ENCODE data around the gene PTGFRN.

PTGFRN gene

DNA sequence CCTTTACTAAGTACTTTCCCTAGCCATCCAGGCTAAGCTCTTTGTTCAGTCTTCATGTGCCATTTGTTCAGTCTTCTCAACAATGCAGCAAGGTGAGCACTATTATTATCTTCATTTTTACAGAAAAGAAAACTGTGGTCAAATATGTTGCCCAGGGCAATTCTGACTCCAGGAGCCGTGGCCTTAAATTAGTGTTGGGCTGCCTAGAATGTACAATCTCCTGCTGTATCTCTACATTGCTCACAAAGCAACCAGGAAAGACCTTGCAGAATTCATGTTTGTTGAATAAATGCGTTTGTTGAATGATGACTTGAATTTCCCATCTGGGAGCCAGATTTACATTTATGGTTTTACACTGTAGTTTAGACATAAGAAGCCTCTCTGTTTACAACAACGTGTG, 106.0 kb downstream of the PTGFRN start:
- TF ChIP-seq SNAI2 (CRISPR knock-in tag; IDR thresholded peaks at IDR 0.05), result no peak
- TF ChIP-seq RARB (CRISPR knock-in tag; IDR thresholded peaks at IDR 0.05), result no peak
- no peak for TF ChIP-seq OSR1 (CRISPR knock-in tag; IDR thresholded peaks at IDR 0.05)
- TF ChIP-seq, protein P1, sequence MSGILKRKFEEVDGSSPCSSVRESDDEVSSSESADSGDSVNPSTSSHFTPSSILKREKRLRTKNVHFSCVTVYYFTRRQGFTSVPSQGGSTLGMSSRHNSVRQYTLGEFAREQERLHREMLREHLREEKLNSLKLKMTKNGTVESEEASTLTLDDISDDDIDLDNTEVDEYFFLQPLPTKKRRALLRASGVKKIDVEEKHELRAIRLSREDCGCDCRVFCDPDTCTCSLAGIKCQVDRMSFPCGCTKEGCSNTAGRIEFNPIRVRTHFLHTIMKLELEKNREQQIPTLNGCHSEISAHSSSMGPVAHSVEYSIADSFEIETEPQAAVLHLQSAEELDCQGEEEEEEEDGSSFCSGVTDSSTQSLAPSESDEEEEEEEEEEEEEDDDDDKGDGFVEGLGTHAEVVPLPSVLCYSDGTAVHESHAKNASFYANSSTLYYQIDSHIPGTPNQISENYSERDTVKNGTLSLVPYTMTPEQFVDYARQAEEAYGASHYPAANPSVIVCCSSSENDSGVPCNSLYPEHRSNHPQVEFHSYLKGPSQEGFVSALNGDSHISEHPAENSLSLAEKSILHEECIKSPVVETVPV (CRISPR knock-in tag; IDR thresholded peaks at IDR 0.05), result no peak
- TF ChIP-seq TCF4 (CRISPR knock-in tag; IDR thresholded peaks at IDR 0.05; ENCODE audit: borderline replicate concordance), result no peak
- no peak for TF ChIP-seq ISL1 (CRISPR knock-in tag; IDR thresholded peaks at IDR 0.05)
- TF ChIP-seq ZNF565 (CRISPR knock-in tag; conservative IDR thresholded peaks at IDR 0.05; ENCODE audit: low read depth), result no peak
- no peak for TF ChIP-seq ARNTL (CRISPR knock-in tag; IDR thresholded peaks at IDR 0.05; ENCODE audit: borderline replicate concordance, low read depth)
- no peak for TF ChIP-seq ZC3H10 (CRISPR knock-in tag; IDR thresholded peaks at IDR 0.05)
- no peak for TF ChIP-seq CSDC2 (CRISPR knock-in tag; IDR thresholded peaks at IDR 0.05)
- no peak for TF ChIP-seq POU6F1 (CRISPR knock-in tag; IDR thresholded peaks at IDR 0.05; ENCODE audit: borderline replicate concordance, low read depth)
- no peak for TF ChIP-seq PATZ1 (CRISPR knock-in tag; IDR thresholded peaks at IDR 0.05; ENCODE audit: borderline replicate concordance)
- TF ChIP-seq, protein P2, sequence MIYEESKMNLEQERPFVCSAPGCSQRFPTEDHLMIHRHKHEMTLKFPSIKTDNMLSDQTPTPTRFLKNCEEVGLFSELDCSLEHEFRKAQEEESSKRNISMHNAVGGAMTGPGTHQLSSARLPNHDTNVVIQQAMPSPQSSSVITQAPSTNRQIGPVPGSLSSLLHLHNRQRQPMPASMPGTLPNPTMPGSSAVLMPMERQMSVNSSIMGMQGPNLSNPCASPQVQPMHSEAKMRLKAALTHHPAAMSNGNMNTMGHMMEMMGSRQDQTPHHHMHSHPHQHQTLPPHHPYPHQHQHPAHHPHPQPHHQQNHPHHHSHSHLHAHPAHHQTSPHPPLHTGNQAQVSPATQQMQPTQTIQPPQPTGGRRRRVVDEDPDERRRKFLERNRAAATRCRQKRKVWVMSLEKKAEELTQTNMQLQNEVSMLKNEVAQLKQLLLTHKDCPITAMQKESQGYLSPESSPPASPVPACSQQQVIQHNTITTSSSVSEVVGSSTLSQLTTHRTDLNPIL (CRISPR knock-in tag; IDR thresholded peaks at IDR 0.05; ENCODE audit: low read depth), result no peak
- TF ChIP-seq PPARA (CRISPR knock-in tag; IDR thresholded peaks at IDR 0.05; ENCODE audit: borderline replicate concordance), result no peak
- TF ChIP-seq GLIS3 (CRISPR knock-in tag; IDR thresholded peaks at IDR 0.05), result no peak
- no peak for ATAC-seq

GRCh38 chr1:117017062-117017461, 107.3 kb downstream of the PTGFRN start:
- ATAC-seq, result no peak

More at GRCh38 chr1:117017062-117017461, 107.3 kb downstream of the PTGFRN start:
- TF ChIP-seq ZFP30 (CRISPR knock-in tag; IDR thresholded peaks at IDR 0.05), result no peak
- no peak for TF ChIP-seq GLIS3 (CRISPR knock-in tag; IDR thresholded peaks at IDR 0.05)
- TF ChIP-seq ARNTL (CRISPR knock-in tag; IDR thresholded peaks at IDR 0.05; ENCODE audit: borderline replicate concordance, low read depth), result no peak
- no peak for TF ChIP-seq BACH2 (CRISPR knock-in tag; IDR thresholded peaks at IDR 0.05; ENCODE audit: borderline replicate concordance)
- no peak for TF ChIP-seq ZNF8 (CRISPR knock-in tag; IDR thresholded peaks at IDR 0.05)
- TF ChIP-seq TCF4 (CRISPR knock-in tag; IDR thresholded peaks at IDR 0.05; ENCODE audit: borderline replicate concordance), result no peak
- no peak for TF ChIP-seq PATZ1 (CRISPR knock-in tag; IDR thresholded peaks at IDR 0.05; ENCODE audit: borderline replicate concordance)
- TF ChIP-seq, protein P2 (CRISPR knock-in tag; IDR thresholded peaks at IDR 0.05; ENCODE audit: low read depth), result no peak
- TF ChIP-seq ZNF70 (CRISPR knock-in tag; IDR thresholded peaks at IDR 0.05), result no peak
- TF ChIP-seq TSHZ2 (CRISPR knock-in tag; IDR thresholded peaks at IDR 0.05), result no peak
- no peak for TF ChIP-seq OSR1 (CRISPR knock-in tag; IDR thresholded peaks at IDR 0.05)
